Measurements from ENCODE around the gene GDPD5. TPM values are rescaled to one million over a fixed set of nuclear protein-coding genes. Genes with fewer than 3 reads are reported as not detected.

The GDPD5 gene
- total RNA-seq, 1 experiment from 2014 or later, result 6.8 TPM

GRCh38 chr11:75471176-75471973 is 54.4 kb downstream of the GDPD5 start:
- DNase-seq (ENCODE audit: low spot score), result no peak

DNA sequence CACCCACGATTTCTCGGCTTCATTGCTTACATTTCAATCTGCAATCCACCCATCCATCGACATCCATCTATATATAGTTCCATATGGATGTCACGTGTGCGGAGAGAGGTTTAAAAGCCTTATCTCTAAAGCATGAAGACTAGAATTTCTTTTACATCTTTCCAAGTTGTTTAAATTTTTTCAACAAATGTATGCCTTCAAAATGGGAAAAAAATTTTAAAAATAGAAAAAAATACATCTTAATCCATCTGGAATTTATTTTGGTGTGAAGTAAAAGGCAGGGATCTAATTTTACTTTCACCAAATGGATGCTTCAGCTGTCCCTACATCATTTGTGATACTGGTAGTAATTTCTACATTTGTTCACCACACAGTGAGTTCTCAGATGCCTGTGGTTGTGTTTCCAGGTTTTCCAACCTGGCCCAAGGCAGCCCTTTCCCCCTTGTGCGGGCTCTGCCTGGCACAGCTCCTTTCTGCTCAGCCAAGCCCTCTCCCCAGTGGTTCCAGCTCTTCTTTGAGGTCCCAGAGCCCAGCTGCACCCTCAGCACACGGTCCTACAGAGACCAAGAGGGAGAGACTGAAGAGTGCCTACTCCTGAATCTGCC is 55.2 kb downstream of the GDPD5 start:
- no peak for DNase-seq (ENCODE audit: low spot score)

- no peak for DNase-seq (ENCODE audit: low spot score)
Observed at GRCh38 chr11:75469785-75470405, 55.8 kb downstream of the GDPD5 start.

- DNase-seq (ENCODE audit: low spot score), result no peak
Observed at GRCh38 chr11:75468534-75469340, 57.0 kb downstream of the GDPD5 start.

GRCh38 chr11:75467881-75468280 is 57.9 kb downstream of the GDPD5 start:
- no peak for DNase-seq (ENCODE audit: low spot score)

GRCh38 chr11:75467311-75467710 is 58.4 kb downstream of the GDPD5 start:
- no peak for DNase-seq (ENCODE audit: low spot score)

DNA sequence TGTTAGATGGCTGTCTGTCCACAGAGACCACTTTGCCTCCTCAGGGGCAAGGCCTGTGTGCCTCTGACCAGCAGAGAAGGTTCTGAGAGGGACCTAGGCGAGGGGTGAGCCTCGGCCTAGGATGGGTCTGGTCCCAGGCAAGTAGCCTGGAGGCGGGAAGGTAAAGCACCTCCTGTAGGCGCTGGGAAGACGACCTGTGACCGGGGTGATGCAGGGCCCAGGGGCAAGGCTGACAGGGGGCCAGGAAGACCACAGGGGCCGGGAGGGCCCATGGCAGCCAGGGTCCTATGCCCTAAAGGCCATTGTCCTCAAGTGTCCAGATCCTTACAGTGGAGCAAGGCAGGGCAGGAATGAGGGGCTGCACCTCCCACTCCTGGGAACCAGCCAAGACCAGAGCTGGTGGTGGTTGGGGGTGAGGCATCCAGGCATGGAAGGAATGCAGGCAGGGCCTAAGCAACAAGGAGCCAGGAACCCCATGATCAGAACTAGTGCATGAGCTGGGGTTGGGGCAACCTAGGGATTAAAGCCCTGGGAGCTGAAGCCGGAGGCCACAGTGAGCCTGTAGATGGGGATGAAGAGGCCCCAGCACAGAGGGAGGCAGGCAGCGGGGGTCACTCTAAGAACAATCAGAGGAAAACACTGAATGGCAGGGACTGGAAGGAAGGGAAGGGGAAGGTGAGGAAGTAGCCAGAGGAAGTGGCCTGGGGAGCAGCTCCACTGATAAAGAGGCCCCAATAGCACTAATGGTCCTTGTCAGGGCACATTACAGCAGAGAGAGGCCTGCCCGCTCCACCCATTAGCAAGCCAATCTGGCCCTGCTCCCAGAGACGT is 59.8 kb downstream of the GDPD5 start:
- DNase-seq (ENCODE audit: low spot score), result no peak

GRCh38 chr11:75463106-75463774 is 62.5 kb downstream of the GDPD5 start:
- no peak for DNase-seq (ENCODE audit: low spot score)

DNA sequence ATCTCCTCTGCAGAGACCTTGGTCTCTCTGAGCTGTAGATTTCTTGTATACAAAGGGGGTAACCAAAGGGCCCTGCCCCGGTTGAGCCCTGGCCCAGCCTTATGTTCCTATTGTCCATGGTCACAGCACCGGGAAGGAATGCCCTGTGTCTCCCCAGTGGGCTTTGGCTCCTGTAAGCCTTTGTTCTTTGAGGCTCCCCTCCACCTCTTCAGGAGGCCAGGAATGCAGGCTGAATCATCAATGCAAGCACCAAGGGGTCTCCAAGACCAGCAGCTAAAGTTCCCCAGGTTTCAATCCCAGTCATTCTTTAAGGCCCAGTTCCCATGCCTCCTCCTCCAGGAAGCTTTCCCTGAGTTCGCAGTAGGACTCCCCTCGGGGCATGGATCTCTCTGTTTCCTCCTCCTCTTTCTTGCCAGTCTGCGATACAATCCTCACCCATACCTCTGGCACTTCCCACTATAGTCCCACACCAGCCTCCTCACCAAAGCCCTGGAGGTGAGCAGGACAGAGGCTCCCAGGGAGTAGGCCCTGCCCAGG is 63.6 kb downstream of the GDPD5 start:
- no peak for DNase-seq (ENCODE audit: low spot score)

DNA sequence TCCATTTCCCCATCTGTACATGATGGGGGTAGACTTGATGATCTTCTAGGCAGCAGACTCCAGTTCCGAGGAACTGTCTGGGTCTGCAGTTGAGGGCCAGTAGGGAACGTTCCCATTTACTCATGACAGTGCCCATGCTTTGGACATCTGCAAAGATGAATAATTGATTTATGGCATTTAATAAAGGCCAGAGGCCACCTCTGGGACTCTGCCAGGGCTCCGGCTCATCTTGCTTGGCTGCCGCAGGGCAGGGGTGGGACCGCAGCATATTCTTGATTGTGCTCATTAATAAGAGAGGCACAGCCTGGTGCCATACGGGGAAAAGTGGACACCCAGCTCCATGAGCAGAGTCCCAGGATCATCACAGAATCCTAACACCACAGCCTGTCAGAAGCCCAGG is 64.6 kb downstream of the GDPD5 start:
- DNase-seq (ENCODE audit: low spot score), result no peak

DNA sequence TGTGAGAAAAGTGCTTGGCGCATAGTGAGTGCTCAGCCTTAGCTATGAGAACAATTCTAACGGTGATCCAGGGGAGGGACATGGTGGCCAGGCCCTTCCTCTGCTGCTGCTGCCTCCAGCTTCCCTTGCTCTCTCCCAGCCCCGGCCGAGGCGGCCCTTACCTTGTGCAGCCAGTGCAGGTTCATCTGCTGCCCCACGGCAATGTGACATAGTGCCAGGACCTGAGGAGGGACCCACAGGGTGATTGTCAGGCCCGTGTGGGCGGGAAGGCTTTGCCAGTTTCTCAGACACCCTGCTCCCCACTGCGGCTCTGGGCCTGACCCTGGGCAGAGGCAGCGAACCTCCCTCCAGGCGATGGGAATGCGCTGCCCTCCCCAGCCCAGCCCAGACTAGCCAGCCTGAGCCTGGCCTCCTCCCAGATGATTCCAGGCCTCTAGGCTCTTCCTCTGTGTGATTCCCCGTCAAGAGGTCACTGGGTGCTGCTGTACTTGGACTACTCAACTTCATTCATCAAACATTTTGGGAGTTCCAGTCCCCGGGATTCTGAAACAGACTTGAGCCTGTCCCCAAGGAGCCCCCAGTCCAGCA is 69.1 kb downstream of the GDPD5 start:
- no peak for DNase-seq (ENCODE audit: low spot score)

GRCh38 chr11:75454987-75455386 is 70.8 kb downstream of the GDPD5 start:
- DNase-seq (ENCODE audit: low spot score), result no peak

- no peak for DNase-seq (ENCODE audit: low spot score)
Observed at GRCh38 chr11:75453916-75454655, 71.7 kb downstream of the GDPD5 start.

GRCh38 chr11:75450826-75451821 is 74.6 kb downstream of the GDPD5 start:
- DNase-seq (ENCODE audit: low spot score), result no peak

DNA sequence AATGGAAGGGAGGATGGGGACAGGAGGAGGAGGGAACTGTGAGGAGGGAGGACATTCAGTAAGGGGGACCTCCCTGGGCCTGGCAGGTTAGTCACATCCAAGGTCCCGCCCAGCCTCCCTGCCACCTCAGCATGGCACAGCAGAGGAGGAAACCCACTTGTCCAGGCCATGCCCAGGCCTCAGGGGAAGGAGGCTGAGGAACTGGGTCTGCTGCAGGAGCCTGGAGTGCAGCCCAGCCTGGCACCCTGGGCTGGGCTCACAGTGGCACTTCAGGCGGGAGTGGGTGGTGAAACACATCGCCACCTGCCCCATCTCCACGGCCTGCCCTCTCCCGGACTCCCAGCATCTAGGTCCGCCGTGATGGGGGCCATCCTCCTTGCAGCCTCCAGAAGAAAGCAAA is 75.5 kb downstream of the GDPD5 start:
- DNase-seq (ENCODE audit: low spot score), result no peak

DNA sequence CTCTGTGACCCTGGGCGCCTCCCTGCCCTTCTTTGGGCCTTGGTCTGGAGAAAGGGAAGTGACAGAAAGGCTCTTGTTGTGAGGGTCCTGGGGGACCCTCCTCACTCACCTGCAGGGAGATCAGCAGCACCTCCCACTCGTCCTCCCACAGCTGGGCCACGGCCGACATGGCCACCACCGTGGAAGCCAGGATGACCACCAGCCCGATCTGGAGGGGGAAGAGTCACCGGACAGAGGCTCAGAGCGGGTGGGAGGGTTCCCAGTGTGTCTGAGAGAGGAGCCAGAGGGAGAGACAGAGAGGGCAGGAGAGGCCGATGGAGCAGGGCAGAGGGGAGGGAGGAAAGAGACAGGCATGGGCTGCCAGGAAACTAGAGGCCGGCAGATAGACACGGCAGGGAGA is 76.0 kb downstream of the GDPD5 start:
- no peak for DNase-seq (ENCODE audit: low spot score)

DNA sequence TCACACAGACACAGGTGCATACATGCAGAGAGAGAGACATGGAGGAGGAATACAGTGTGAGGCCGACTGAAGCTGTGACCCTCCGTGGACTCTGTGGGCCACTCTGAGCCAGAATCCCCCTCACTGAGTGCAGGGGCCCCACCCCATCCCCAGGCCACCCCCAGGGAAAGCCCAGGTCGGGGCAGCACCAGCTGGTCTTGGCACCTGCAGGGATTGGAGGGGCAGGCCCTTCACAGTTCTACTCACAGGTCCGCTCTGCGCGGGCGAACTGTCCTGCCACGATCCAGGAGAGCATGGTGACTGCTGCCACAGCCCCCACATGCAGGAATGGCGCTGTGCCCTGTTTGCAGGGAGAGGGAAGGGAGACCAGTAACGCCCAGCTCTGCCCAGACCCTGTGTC is 76.5 kb downstream of the GDPD5 start:
- no peak for DNase-seq (ENCODE audit: low spot score)

GRCh38 chr11:75447415-75447814 is 78.3 kb downstream of the GDPD5 start:
- DNase-seq (ENCODE audit: low spot score), result no peak
